Ascending aorta (tissue), 2 donors: ENCODE data around the gene IQSEC3. TPM values are rescaled to one million over a fixed set of nuclear protein-coding genes. Genes with fewer than 3 reads are reported as not detected.
A peak's percentile ranks its signal among the peaks of the same experiment; 100 is the strongest.
"Not testable (repeated sequence)": the region's sequence is repeated elsewhere in the genome, so short reads cannot be mapped to it uniquely, and the experiment has no call there.

Experiments
- DNase-seq, 2 donors: peaks; one replicate each; pipeline ENCODE4 v3.0.0-alpha.2; 2019; ENCODE audit warnings: low spot score in 2 of 2
- H3K27ac ChIP-seq, 2 donors: fragments of 200-600 bp; sonication (generic); one replicate each; pipeline ENCODE4 v1.5.1; 2016 to 2017; ENCODE audit warnings: mild to moderate bottlenecking in 1 of 2
- H3K27me3 ChIP-seq: fragments of 200-600 bp; sonication (generic); one replicate; pipeline ENCODE4 v1.5.1; 2017
- H3K36me3 ChIP-seq, 2 donors: fragments of 200-600 bp; sonication (generic); one replicate each; pipeline ENCODE4 v1.5.1; 2016
- H3K4me1 ChIP-seq, 2 donors: fragments of 200-600 bp; sonication (generic); one replicate each; pipeline ENCODE4 v1.5.1; 2016 to 2017; ENCODE audit warnings: mild to moderate bottlenecking in 1 of 2
- H3K4me3 ChIP-seq, 2 donors: fragments of 200-600 bp; sonication (generic); one replicate each; pipeline ENCODE4 v1.5.1; 2016 to 2017; ENCODE audit warnings: mild to moderate bottlenecking in 1 of 2
- H3K9me3 ChIP-seq, 2 donors: fragments of 200-600 bp; sonication (generic); one replicate each; pipeline ENCODE4 v1.5.1; 2016
- CTCF ChIP-seq, 3 experiments: fragments of 200-600 bp in 2 of 3; fragments of 450-650 bp in 1 of 3; sonication (generic) in 2 of 3; IDR thresholded peaks; one replicate each; pipeline ENCODE4 v1.5.1; 2016 to 2019; ENCODE audit warnings: antibody characterized with exemption in 3 of 3, mild to moderate bottlenecking in 1 of 3, moderate library complexity in 1 of 3
- intact Hi-C: fragments of 100-400 bp; cut with DNase I; formaldehyde crosslinking; loops from one replicate; pipeline ENCODE4 v1.15.1; 2023
- total RNA-seq: library from RNA; depleted of rRNA; stranded (reverse); fragments of >200 nt; gene quantifications from one replicate; pipeline ENCODE4 v1.1.0, GENCODE V29; 2016

The IQSEC3 gene
- total RNA-seq, 1 donor from 2014 or later: 0.53 TPM

DNA sequence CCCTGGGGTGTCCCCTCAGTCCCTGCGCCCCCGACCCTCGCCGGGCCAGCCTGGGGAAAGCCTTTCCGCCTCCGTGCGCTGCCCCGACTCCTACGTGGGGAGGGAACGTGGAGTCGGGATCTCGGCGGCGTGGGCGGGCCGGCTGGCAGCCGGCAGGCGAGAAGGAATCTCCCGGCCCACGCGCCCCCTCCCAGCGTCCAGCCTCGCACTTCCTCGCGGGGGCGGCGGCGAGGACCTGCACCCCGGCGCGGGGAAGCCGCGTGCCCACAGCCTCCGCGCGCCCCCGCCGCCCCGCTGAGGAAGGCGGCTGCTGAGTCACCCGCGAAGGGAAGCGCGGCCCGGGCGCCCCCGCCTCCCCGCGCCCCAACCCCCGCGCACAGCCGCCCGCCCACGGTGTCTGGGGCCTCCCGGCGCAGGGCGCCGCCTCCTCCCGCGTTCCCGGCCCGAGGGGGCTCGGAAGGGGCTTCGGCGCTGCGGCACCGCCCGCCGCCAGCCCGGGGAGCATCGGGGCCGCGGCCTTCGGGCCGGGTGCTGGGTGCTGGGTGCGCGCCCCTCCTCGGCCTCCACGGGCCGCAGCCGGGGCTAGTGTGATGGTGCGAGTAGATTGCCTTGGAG lies 11.3 kb downstream of the IQSEC3 start:
- H3K27me3 ChIP-seq, DNase-seq, H3K4me1 ChIP-seq, H3K27ac ChIP-seq, intact Hi-C loops, H3K9me3 ChIP-seq, H3K36me3 ChIP-seq: not testable (repeated sequence)
- peak overlapping the region; percentile 28 to 30 for H3K4me3 ChIP-seq

GRCh38 chr12:78981-79380 lies 12.4 kb downstream of the IQSEC3 start:
- no peak overlapping the region for H3K4me3 ChIP-seq
- no peaks in the 10 kb centered on the region for H3K27me3 ChIP-seq
- H3K4me1 ChIP-seq: no peaks in the 10 kb centered on the region
- H3K9me3 ChIP-seq: no peaks in the 10 kb centered on the region
- DNase-seq: no peak
- intact Hi-C loops: no loop called here
- no peak for TF ChIP-seq CTCF (IDR thresholded peaks at IDR 0.05)
- no peak overlapping the region for H3K27ac ChIP-seq
- no peaks in the 10 kb centered on the region for H3K36me3 ChIP-seq

DNA sequence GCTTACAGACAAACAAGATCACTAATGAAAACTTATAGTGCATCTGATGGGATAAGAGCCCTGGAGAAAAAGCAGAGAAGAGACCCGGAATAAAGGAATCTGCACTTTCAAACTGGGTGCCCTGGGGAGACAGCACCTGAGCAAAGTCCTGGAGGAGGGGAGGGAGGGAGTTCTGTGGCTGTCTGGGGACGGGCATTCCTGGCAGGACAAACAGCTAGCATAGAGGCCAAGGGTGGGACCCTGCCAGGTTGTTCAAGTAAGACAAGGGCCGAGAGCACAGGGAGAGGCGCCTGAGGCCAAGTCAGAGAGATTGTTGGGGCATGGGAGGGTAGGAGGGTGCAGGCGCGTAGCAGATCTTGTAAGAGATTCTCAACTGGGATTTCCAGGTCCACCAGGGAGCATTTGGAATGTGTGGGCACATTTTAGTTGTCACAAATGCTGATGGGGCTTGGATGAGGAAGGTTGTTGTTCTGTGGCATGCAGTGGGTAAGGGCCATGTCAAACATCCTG lies 14.2 kb downstream of the IQSEC3 start:
- no peaks in the 10 kb centered on the region for H3K36me3 ChIP-seq
- no peaks in the 10 kb centered on the region for H3K9me3 ChIP-seq
- H3K4me1 ChIP-seq: no peaks in the 10 kb centered on the region
- H3K27me3 ChIP-seq: no peaks in the 10 kb centered on the region
- TF ChIP-seq CTCF (IDR thresholded peaks at IDR 0.05): no peak
- intact Hi-C loops: no loop called here
- no peak overlapping the region for H3K27ac ChIP-seq
- H3K4me3 ChIP-seq: no peak overlapping the region
- DNase-seq: no peak

- H3K27me3 ChIP-seq: no peaks in the 10 kb centered on the region
Measured at GRCh38 chr12:82740-83139, 16.2 kb downstream of the IQSEC3 start.

DNA sequence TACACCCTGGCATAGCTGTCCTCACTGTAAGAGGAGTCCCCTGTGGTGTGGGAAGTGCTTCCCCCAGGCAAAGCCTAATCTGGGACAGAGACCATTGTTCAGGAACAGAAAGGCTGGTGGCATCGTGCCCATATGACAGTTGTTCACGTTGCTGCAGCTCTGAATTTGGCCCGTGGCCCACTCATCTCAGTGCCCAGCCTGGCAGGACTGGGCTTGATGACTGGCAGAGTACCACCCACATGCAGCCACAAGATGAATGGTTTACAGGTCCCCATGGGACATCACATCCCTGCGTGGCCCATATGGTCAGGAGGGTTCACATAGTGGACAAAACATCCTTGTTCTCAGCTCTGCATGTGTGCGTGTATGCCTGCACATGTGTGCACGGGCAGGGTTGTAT lies 17.5 kb downstream of the IQSEC3 start:
- no peak for DNase-seq
- H3K27me3 ChIP-seq: no peaks in the 10 kb centered on the region
- H3K9me3 ChIP-seq: no peaks in the 10 kb centered on the region
- no peak for TF ChIP-seq CTCF (IDR thresholded peaks at IDR 0.05)
- no peak overlapping the region for H3K27ac ChIP-seq
- intact Hi-C loops: no loop called here
- H3K36me3 ChIP-seq: no peaks in the 10 kb centered on the region
- H3K4me1 ChIP-seq: no peaks in the 10 kb centered on the region
- no peak overlapping the region for H3K4me3 ChIP-seq

More at GRCh38 chr12:82740-83139, 16.2 kb downstream of the IQSEC3 start:
- Histone ChIP-seq H3K27ac (no peak overlapping the region), H3K9me3 (no peaks in the 10 kb centered on the region), H3K4me1 (no peaks in the 10 kb centered on the region), H3K4me3 (no peak overlapping the region), H3K36me3 (no peaks in the 10 kb centered on the region)
- TF ChIP-seq CTCF (IDR thresholded peaks at IDR 0.05): no peak
- intact Hi-C loops: no loop called here
- no peak for DNase-seq

- DNase-seq: no peak
- no peak overlapping the region for H3K27ac ChIP-seq
- intact Hi-C loops: no loop called here
- no peak for TF ChIP-seq CTCF (IDR thresholded peaks at IDR 0.05)
- peaks cover 0 to 9% of the 10 kb centered on the region in 2 donors for H3K9me3 ChIP-seq
- no peak overlapping the region for H3K4me3 ChIP-seq
- H3K27me3 ChIP-seq: no peaks in the 10 kb centered on the region
- H3K36me3 ChIP-seq: no peaks in the 10 kb centered on the region
- no peaks in the 10 kb centered on the region for H3K4me1 ChIP-seq
Measured at GRCh38 chr12:85191-85666, 18.7 kb downstream of the IQSEC3 start.
